Measurements from ENCODE around the gene CCL11.

DNA sequence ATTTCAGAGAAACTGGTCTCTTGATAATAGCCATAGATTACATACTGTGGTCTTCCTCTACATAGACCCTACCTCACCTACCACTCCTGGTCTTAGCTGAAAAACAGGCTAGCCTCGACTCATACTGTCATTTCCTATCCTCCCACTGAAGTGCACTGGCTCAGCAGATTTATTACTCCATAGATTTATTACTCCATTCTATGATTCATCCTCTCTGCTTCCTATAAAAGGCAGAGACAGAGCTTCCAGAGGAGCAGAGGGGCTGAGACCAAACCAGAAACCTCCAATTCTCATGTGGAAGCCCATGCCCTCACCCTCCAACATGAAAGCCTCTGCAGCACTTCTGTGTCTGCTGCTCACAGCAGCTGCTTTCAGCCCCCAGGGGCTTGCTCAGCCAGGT lies 15.6 kb upstream of the CCL11 start, which contains the start of gene CCL7:
- TF ChIP-seq POLR2A (IDR thresholded peaks at IDR 0.05; ENCODE audit: low read length) (no peak), GATA1 (IDR thresholded peaks at IDR 0.05; ENCODE audit: low read depth, low read length) (no peak)

Measured in erythroblast (primary cell).